Measurements from ENCODE around the gene PPFIBP2. TPM values are rescaled to one million over a fixed set of nuclear protein-coding genes. Genes with fewer than 3 reads are reported as not detected.
A peak's percentile ranks its signal among the peaks of the same experiment; 100 is the strongest.

The PPFIBP2 gene
- total and polyA plus RNA-seq, 11 donors: 10.5 to 31.1 (median 20.8) TPM

DNA sequence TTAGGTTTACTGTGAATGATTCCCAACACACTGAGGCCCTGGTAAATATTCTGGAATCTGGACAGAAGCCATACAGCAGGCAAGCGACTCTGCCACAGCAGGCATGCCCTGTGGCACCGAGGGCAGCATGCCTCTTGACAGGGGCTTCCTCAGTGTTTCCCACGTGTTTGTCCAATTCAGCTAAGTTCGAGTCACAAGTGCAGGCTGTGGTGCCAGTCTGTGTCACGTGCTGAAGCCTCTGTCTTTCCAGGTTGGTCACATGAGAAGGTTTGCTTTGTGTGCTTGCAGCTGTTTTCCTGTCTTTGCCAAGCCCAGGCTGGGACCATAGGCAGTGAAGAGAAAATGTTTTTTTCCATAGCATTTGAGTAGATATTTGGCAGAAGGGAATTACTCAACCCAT is 2.4 kb upstream of the PPFIBP2 start:
- Histone ChIP-seq H3K4me1 (peaks cover 3 to 43% (median 28%) of the 10 kb centered on the region in 12 donors), H3K36me3 (peaks cover 0 to 12% (median 0%) of the 10 kb centered on the region in 9 donors), H3K27me3 (no peaks in the 10 kb centered on the region), H3K4me3 (no peak overlapping the region), H3K27ac (peak overlapping the region; percentile 85 to 99 (median 96)), H3K9me3 (no peaks in the 10 kb centered on the region)
- DNase-seq (peak; percentile 61 to 84 (median 69)), ATAC-seq (peak; percentile 5 to 54 (median 24))
- 7 to 35% (median 27%) methylated on average over 5 of the region's 5 CpGs for WGBS, 4 donors
- TF ChIP-seq, protein P1, sequence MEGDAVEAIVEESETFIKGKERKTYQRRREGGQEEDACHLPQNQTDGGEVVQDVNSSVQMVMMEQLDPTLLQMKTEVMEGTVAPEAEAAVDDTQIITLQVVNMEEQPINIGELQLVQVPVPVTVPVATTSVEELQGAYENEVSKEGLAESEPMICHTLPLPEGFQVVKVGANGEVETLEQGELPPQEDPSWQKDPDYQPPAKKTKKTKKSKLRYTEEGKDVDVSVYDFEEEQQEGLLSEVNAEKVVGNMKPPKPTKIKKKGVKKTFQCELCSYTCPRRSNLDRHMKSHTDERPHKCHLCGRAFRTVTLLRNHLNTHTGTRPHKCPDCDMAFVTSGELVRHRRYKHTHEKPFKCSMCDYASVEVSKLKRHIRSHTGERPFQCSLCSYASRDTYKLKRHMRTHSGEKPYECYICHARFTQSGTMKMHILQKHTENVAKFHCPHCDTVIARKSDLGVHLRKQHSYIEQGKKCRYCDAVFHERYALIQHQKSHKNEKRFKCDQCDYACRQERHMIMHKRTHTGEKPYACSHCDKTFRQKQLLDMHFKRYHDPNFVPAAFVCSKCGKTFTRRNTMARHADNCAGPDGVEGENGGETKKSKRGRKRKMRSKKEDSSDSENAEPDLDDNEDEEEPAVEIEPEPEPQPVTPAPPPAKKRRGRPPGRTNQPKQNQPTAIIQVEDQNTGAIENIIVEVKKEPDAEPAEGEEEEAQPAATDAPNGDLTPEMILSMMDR (IDR thresholded peaks at IDR 0.05): no peak
- TF ChIP-seq POLR2A (IDR thresholded peaks at IDR 0.05): no peak
- intact Hi-C loops (cut with DNase I): loop anchor here in 5 of 10 donors (5.0 to 10.0 kb wide), 6 partner anchors 46 to 476 kb away; partner anchors contain the start of gene EIF3F (in 1 of the 5)

DNA sequence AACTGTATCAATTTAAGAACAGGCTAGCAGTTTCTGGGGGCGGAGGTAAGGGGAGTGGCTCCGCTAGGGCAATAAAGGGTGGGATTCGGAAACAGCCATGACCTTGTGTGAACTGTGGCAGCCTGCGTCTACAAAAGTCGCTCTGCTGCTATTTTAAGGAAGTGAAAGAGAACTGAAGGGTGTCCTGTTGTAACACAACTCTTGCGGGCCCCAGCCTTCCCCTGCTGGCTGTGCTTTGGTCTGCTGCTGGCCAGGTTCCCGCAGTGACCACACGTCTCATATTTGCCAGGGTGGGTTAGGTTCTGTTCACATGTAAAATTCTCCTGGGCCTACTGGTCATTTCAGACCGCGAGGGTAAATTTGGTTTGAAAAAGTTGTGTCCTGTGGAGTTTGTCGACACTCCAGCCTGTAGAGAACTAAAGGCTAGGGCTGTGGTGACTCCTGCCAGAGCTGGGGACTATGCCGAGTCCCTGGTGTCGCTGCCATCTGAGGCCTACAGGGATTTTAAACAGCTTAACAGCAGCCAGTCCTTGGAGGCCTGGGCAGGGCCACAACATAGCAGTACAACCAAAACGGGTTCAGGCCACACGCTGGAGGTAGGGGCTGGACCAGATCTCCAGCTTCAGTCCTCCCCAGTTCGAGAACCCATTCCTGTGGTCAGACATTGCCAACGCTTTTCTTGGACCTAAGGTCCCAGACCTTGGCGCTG is 1.1 kb upstream of the PPFIBP2 start:
- intact Hi-C loops (cut with DNase I): loop anchor here in 6 of 10 donors (2.0 to 10.0 kb wide), 8 partner anchors 45 to 475 kb away; partner anchors contain the start of gene EIF3F (in 1 of the 6)
- Histone ChIP-seq H3K27me3 (no peaks in the 10 kb centered on the region), H3K27ac (peak overlapping the region; percentile 85 to 99 (median 96)), H3K4me3 (peak overlapping the region; percentile 69 to 96 (median 84)), H3K9me3 (no peaks in the 10 kb centered on the region), H3K4me1 (peaks cover 3 to 43% (median 28%) of the 10 kb centered on the region in 12 donors), H3K36me3 (peaks cover 0 to 12% (median 0%) of the 10 kb centered on the region in 9 donors)
- WGBS, 4 donors: 3 to 7% (median 6%) methylated on average over 15 to 18 of the region's 18 CpGs
- ATAC-seq (peak; percentile 70 to 85 (median 81)), DNase-seq (peak; percentile 79 to 91 (median 90))
- TF ChIP-seq POLR2A (IDR thresholded peaks at IDR 0.05): peak in 1 of 2 donors; percentile 25
- TF ChIP-seq, protein P1 (IDR thresholded peaks at IDR 0.05): peak in 1 of 12 donors; percentile 5

DNA sequence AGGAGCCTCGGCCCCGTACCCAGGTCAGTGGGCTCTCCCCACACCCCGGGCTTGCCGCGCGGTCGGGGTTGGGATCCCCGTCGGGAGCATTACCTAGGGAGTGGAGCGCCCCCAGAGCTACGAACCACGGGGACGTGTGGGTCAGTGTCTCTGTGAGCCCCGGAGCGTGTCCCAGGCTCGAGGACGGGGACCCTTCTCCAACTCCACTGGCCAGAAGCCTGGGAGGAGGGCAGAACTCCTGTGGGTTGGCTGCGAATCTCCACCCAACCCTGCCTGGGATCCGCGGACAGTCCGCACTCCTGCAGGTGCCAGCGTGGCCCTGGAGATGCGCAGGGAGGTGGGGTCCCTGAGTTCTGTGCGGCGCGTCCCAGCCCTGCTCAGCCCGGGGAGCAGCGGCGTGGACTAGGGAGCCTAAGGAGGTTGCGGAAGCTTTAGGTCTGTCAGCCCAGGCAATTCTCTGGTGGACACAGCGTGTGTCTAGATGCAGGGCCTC is 346 bp downstream of the PPFIBP2 start:
- peak in 3 of 5 donors; percentile 24 to 40 (median 33) for DNase-seq
- Histone ChIP-seq H3K9me3 (no peaks in the 10 kb centered on the region), H3K4me3 (peak overlapping the region; percentile 69 to 96 (median 84)), H3K27ac (peak overlapping the region; percentile 85 to 99 (median 96)), H3K36me3 (peaks cover 0 to 12% (median 0%) of the 10 kb centered on the region in 9 donors), H3K4me1 (peaks cover 3 to 43% (median 28%) of the 10 kb centered on the region in 12 donors), H3K27me3 (no peaks in the 10 kb centered on the region)
- peak in 2 of 4 donors; percentile 10 for ATAC-seq
- TF ChIP-seq, protein P1 (IDR thresholded peaks at IDR 0.05): peak in 1 of 12 donors; percentile 11
- no peak for TF ChIP-seq POLR2A (IDR thresholded peaks at IDR 0.05)
- WGBS, 4 donors: 0 to 15% (median 2%) methylated on average over 8 to 31 of the region's 31 CpGs
- intact Hi-C loops (cut with DNase I): loop anchor here in 6 of 10 donors (2.0 to 10.0 kb wide), 7 partner anchors 43 to 473 kb away; partner anchors contain the start of gene EIF3F (in 1 of the 6)

DNA sequence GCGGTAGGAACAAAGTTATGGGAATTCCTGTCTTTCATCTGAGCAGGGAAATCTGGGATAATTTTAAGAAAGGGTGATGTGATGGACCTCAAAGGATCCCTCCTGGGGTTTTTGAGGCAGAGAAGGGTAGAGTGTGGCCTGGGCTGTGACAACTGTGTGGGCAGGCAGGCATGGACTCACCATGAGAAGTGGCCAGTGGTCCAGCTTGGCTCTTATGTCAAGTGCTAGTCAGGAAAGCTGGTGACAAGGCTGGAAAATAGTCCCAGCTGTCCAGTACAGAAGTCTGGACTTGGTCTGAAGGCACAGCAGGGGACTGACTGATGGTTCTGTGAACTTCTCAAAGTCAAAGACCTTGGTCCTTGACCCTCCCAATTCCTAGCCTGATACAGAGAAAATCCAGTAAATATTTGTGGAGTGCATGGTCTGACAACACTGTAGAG is 1.7 kb downstream of the PPFIBP2 start:
- Histone ChIP-seq H3K9me3 (no peaks in the 10 kb centered on the region), H3K4me1 (peaks cover 3 to 50% (median 28%) of the 10 kb centered on the region in 12 donors), H3K27ac (no peak overlapping the region), H3K27me3 (no peaks in the 10 kb centered on the region), H3K4me3 (no peak overlapping the region), H3K36me3 (peaks cover 0 to 4% (median 0%) of the 10 kb centered on the region in 9 donors)
- WGBS, 4 donors: 92 to 98% (median 96%) methylated on average over 1 of the region's 1 CpG
- intact Hi-C loops (cut with DNase I): loop anchor here in 2 of 10 donors (2.0 to 10.0 kb wide), 2 partner anchors 53 to 59 kb away; no protein-coding TSS in a partner anchor
- ATAC-seq (no peak), DNase-seq (no peak)
- TF ChIP-seq, protein P1 (IDR thresholded peaks at IDR 0.05): no peak
- TF ChIP-seq POLR2A (IDR thresholded peaks at IDR 0.05): no peak
